GM18520 (cell line): ENCODE data around the gene UBE2G1.

Experiments
- ATAC-seq: cut with Tn5 transposase; IDR thresholded peaks from one replicate; pipeline ENCODE4 v1.9.1; 2021; ENCODE audit not compliant: unreplicated experiment

The UBE2G1 gene

DNA sequence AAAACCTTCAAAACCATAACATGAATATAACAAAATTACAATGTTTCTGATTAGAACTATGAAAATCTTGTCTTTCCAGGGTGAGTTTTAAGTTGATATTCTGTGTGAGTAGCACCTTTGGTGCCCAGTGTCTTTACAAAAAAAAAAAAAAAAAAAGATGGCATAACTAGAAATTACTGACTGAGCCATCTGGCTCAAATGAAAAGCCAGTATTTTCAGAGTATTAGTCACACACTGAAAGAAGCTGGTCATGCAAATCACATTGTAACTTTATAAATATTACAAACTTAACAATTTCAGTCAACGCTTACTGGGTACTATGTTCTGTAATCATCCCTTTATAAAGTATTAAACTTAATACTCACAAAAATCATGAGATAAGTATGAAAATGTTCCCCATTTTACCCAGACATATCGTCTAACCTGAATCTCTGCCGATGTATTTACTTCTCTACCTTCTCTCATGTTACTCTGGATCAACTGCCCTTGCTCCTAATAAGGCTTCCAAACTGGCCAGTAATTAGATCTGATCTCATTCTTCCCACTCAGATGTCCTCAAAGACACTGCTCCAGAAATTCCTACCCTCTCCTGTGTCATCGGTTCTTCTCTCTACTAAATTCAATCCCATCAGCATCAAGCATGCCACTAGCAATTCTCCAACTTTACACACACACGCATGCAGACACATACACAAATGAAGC is 25.4 kb downstream of the UBE2G1 start:
- ATAC-seq: no peak

DNA sequence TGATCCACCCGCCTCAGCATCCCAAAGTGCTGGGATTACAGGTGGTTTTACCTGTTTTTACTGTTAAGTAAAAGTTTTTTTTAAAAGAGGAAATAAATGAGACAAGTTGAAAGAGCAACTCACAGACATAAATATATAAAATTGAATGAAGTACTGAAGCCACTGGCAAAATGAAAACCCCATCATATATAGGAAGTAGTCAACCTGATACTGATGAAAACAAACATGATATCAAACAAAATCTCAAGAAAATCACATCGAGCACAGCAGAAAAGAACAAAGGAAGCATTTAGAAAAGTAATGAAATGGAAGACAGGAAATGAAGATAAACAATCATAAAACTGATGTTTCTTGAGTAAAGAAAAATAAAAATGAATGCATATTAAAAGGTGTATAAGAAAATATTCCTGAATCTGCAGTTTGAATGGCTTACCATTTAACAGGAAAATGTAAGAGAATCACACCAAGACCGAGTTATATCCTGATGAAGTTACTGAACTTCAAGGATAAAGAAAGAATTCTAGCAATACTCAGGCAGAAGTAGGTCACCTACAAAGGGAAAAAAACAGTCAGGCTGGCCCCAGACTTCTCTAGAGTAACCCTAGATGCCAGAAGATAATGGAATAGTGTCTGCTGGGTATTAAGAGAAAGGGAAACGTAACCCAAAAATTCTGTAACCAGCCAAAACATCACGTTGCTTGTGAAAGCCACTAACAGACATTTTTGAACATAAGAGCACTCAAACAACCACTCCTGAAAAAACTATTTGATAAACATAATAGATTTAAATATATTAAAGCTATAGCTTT is 31.5 kb downstream of the UBE2G1 start:
- ATAC-seq: no peak

GRCh38 chr17:4334332-4334731 is 32.1 kb downstream of the UBE2G1 start:
- ATAC-seq: no peak

DNA sequence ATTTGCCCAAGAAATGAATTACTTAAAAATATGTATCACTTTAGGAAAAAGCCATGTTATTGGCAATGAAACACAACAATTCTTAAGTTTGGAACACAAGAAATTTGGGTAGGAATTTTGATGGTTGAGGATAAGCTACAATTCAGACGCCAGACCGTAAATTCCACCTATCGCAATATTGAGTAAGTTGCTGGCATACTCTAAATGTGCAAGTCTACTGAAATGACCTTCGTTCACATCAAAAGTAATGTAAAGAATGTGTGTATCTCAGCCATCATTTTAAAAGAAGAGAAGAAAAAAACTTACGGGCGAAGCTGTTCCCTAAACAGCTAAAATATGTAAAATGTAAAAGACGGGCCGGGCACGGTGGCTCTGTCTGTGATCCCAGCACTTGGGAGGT is 33.4 kb downstream of the UBE2G1 start:
- ATAC-seq: no peak

DNA sequence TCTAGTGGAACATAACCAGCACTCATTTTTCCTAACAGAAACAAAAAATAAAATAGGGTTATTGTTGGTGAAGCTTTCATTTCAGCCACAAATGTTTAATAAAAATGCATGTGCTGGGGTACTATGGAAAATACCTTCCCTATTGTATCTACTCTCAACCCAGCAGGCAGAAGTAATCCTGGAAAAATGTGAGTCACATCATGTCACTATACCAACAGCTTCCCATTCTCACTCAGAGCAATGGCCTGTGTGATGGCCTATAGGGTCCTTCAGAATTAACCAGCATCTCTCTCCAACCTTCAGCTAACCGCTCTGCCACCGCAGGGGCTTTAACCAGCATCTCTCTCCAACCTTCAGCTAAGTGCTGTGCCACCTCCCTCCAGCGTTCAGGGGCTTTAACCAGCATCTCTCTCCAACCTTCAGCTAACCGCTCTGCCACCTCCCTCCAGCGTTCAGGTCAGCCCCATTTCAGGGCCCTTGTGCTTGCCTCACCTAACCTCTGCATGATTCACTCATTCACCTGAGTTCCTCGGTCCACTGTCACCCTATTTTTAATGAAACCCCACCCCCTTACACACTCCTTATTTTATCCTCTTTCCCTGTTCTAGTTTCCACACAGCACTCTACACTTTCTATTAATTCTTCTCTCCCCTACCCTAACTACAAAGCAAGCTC is 34.0 kb downstream of the UBE2G1 start:
- ATAC-seq: no peak

DNA sequence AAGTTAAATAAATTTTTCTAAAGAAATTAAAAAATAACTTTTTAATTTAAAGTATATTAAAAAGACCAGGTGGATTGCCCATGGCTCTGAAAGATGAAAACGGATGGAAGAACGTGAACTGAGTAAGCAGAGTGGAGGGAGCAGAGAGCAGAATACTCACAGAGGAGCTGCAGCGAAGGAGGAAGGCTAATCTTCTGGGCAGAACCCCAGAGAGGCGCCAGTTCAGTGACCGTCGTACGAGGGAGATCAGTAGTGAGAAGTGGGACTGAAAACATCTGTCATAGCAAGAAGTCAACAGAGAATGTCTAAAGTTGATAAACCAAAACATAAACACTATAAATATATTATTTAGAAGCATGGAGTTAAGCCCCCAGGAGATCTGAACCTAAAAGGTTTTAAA is 34.9 kb downstream of the UBE2G1 start:
- ATAC-seq: no peak

GRCh38 chr17:4329838-4330237 is 36.6 kb downstream of the UBE2G1 start:
- no peak for ATAC-seq

- ATAC-seq: no peak
These were observed 38.9 kb downstream of the UBE2G1 start for GRCh38 chr17:4327606-4328005.

- ATAC-seq: no peak
These were observed 39.9 kb downstream of the UBE2G1 start for GRCh38 chr17:4326608-4327007.

- ATAC-seq: no peak
These were observed 40.4 kb downstream of the UBE2G1 start for GRCh38 chr17:4326112-4326511.

GRCh38 chr17:4324463-4324862 is 42.0 kb downstream of the UBE2G1 start:
- ATAC-seq: no peak

DNA sequence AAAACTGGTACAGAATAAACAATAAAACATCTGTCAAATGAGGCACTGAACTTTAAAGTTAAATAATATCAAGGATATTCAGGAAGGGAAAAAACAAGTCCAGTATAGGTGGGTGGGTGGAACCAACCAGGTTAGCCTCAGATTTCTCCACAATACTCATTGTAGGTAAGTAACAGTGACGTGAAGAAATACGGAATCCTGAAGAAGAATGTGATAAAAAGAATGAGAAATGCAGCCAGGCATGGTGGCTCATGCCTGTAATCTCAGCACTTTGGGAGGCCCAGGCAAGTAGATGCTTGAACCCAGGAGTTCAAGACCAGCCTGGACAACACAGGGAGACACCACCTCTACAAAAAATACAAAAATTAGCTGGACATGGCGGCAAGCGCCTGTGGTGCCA is 47.3 kb downstream of the UBE2G1 start:
- no peak for ATAC-seq

GRCh38 chr17:4318596-4318995 is 47.9 kb downstream of the UBE2G1 start:
- ATAC-seq: no peak

DNA sequence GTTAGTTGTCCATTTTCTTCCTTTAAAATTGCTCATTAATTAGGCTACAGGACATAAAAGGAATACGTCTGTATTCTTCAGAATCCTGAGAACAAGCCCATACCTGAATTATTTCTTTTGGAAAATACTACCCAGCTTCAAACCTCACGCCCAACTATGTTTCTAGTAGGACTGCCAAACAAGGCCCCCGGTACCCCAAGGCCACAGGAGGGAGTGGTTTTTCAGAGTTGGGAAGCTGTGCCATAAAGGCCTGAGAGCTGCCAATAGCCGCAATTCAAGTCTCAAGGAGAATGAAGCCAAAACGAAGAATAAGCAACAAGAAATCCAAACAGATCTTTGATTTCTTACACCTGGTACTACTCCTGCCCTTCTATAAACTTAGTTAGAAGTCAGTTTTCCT is 48.3 kb downstream of the UBE2G1 start:
- ATAC-seq: no peak

DNA sequence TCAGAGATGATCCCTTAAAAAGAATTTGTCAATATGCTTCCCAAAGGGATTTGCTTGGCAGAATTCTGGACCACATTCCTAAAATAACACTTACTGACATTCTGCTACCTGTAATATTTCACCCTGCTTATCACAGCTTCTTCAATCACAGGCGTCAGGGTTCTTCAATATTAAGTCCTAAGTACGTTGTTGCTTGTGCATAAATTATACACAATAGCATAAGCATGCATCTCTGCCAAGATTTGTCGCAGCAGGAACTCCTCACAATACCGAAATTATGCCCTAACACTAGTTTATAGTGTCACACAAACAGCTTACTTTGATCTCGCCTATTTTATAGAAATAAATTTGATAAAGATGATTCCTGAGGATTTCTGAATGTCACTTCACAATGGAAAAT is 48.9 kb downstream of the UBE2G1 start:
- no peak for ATAC-seq

DNA sequence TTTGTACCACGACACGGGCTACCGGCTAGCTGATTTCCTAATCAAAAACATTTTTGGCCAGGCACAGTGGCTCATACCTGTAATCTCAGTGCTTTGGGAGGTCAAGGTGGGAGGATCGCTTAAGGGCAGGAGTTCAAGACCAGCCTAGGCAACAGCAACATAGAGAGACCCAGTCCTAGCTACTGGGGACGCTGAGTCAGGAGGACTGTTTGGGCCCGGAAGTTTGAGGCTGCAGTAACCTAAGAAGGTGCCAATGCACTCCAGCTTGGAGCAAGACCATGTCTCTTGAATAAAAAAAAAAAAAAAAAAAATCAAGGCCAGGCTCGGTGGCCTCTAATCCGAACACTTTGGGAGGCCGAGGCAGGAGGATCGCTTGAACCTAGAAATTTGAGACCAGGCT is 49.8 kb downstream of the UBE2G1 start:
- no peak for ATAC-seq

DNA sequence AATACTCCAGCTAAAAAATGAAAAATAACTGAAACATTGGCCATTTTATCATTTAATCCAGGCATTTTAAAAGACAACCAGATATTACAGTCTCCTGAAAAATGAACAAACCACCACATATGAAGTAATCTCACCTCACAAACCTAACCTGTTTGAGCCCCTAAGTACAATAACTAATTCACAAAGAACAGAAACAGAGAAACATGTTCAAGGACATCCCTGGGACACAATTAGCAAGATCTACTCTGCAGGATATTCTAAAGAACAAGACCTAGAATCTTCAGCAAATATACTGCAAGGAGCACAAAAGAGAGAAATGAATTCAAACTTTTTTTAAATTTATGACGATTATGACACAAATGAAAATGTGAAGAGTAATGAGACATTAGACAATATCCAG is 51.9 kb downstream of the UBE2G1 start:
- ATAC-seq: no peak

DNA sequence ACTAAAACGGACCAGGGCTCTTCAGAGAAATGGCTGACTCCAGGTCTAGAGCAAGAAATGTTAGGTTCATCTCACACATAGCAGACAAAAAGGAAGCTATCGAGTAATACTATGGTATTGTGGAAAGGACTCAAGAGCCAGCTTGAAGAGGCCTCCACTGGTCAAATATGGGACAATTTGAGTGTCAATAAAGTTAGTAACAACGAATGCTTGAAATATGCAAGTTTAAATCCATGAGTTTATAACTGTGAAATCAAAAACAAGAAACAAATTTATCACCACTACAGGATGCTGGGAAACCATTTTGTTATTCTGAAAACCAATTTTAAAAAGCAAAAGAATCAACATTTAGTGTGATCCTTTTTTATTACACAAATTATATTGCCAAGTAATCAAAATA is 52.3 kb downstream of the UBE2G1 start:
- no peak for ATAC-seq

DNA sequence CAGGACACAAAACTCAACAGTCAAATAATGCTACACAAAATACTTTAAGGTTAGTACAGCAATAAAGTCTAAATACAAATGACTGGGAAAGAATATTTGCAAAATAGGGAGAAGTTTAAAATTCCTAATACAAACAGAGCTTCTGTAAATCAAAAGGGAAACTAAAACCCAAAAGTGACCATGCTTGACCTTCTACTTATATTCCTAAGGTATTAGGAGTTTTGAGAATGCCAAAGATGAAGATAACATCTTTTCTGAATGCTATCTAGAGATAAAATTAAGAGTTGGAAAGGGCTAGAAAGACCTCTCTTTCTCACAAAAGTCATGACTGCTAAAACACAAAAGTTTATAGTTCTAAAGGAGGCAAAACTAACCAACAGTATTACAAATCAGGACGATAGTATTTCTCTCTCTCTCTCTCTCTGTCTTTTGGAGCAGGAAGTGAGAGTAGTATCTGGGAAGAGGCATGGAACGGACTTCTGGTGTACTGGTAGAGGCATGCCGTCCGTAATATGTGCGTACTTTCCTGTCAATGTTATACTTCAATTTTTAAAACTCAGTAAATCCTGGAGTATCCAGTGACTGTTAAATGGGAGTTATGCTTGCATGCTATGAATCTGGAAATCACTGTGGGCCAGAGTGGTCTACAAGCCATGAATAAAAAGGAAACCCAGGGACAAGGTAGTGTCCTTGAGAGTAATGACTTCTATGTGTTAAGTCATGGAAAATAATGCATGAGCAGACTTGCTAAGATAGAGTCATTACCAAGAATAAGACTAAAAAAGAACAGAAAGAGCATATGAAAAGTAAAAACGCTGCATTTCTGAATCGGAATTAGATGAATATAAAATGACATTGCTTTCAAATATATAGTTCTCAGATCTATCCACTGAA is 53.0 kb downstream of the UBE2G1 start:
- no peak for ATAC-seq

GRCh38 chr17:4310354-4311060 is 56.0 kb downstream of the UBE2G1 start:
- ATAC-seq: no peak
